Hindlimb muscle (tissue), 1 donor: Measurements from ENCODE around the gene YDJC. TPM values are rescaled to one million over a fixed set of nuclear protein-coding genes. Genes with fewer than 3 reads are reported as not detected.
"Not testable (repeated sequence)": the region's sequence is repeated elsewhere in the genome, so short reads cannot be mapped to it uniquely, and the experiment has no call there.

Source experiments
- DNase-seq: peaks from one replicate; pipeline ENCODE4 v3.0.0-alpha.2; 2013
- polyA plus RNA-seq: library from polyadenylated mRNA; unstranded; fragments of 120-200 nt; gene quantifications from one replicate; pipeline ENCODE4 v1.2.1, GENCODE V29; 2013; ENCODE audit not compliant: insufficient read length

The YDJC gene
- 4.1 TPM for polyA plus RNA-seq

- peak; percentile 91 for DNase-seq
These were observed at the start of gene YDJC for GRCh38 chr22:21629255-21630149. Gene YDJC (minus strand): TSS chr22:21630022. CDS start chr22:21630014, 8 bp downstream.

DNA sequence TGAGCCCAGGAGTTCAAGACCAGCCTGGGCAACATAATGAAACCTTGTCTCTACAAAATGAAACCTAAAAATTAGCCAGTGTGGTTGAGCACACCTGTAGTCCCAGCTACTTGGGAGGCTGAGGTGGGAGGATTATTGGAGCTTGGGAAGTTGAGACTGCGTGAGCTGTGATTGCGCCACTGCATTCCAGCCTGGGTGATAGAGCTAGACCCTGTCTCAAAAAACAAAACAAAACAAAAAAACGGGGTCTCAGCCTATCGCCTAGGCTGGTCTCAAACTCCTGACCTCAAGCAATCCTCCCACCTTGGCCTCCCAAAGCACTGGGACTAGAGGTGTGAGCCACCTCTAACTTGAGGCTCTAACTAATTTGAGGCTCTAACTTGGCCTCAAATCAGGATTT lies 49.6 kb upstream of the YDJC start:
- DNase-seq = no peak

- DNase-seq = not testable (repeated sequence)
These were observed 49.0 kb upstream of the YDJC start for GRCh38 chr22:21678842-21679241.

DNA sequence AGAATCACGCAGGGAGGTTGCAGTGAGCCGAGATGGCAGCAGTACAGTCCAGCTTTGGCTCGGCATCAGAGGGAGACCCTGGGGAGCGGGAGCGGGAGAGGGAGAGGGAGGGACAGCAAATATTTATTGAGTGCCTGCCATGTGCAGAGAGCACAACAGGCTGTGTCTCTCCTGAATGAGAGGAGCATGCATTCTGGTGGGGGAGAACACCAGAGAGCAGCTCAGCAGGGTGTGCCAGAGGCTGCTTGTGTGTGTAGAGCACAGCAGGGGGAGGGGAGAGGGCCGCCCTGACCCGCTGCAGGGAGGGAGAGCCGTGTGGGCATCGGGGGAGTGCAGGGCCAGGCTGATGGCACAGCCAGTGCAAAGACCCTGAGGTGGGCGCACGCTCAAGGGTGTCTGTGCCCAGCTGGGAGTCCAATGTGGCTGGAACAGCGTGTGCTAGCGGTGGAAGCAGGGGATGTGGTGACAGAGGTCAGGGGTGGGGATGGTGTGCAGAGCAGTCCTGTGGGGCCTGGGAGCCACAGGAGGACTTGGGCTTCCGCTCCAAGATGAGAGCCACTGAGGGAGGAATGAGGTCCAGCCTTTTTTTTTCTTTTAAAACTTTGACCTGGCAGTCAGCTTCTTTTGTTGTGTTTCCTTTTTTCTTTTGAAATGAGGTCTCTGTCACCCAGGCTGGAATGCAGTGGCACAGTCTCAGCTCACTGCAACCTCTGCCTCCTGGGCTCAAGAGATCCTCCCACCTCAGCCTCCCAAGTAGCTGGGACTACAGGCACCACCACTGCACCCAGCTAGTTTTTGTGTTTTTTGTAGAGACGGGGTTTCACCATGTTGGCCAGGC lies 48.0 kb upstream of the YDJC start:
- no peak for DNase-seq

GRCh38 chr22:21674638-21675245 lies 44.9 kb upstream of the YDJC start:
- no peak for DNase-seq

- no peak for DNase-seq
These were observed 43.9 kb upstream of the YDJC start for GRCh38 chr22:21673534-21674321.

DNA sequence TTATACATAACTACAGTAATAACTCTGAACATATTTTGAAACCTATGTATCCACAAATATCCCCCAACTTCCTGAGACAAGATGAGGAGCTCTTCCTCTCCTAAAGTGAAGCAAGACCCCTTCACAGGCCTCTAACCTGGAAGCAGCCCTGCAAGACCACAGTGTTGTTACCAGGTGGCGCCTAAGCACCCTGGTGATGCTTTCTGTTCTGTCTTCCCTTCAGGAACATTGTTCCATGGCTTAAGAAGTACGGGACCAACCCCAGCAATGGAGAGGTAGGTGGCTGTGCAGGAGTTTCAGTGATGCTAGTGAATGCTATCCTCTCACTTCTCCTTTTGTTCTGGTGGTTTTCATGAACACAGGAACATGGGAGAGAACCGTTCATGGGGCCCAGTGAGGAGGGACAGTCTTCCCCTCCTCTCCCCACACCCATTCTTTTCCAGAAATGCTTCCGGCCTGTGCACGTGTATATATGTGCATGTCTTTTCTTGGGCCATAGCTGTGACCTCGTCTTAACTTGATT lies 42.3 kb upstream of the YDJC start:
- no peak for DNase-seq

GRCh38 chr22:21669026-21669425 lies 39.2 kb upstream of the YDJC start:
- no peak for DNase-seq

DNA sequence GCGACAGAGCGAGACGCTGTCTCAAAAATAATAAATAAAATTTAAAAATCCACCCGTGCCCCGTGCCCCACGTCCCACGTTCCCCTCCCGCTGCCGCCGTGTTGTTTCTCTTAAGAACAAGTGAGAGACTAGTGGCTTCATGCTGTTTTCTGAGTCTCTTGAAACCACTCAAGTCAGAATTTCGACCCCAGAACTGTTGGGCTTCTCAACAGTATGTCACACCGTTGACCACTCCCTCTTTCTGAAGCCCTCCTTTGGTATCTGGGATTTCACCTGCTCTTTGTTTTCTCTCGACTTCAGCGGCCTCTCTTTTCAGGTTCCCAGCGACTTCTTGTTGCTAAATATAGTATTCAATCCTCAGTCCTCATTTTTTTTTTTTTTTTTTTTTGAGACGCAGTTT lies 37.0 kb upstream of the YDJC start:
- no peak for DNase-seq

- no peak for DNase-seq
These were observed 35.4 kb upstream of the YDJC start for GRCh38 chr22:21665047-21665851.

- DNase-seq = no peak
These were observed 33.9 kb upstream of the YDJC start for GRCh38 chr22:21663738-21664137.

DNA sequence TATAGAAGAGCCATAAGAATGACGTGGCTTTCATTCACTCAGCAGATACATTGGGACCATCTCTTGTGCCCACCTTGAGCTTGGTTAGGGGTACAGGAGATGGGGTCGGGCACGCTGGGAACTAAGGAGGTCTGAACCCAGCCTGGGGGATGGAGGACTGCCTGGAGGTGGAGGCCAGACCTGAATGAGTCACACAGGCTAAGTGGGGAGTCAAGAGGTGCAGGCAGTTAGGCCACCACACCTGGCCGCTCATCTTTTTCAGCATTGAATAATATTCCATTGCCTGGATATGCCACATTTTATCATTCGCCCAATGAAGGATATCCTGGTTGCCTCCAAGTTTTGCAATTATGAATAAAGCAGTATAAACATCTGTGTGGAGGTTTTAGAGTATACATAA lies 32.2 kb upstream of the YDJC start:
- DNase-seq = no peak

GRCh38 chr22:21660904-21661303 lies 31.1 kb upstream of the YDJC start:
- no peak for DNase-seq

DNA sequence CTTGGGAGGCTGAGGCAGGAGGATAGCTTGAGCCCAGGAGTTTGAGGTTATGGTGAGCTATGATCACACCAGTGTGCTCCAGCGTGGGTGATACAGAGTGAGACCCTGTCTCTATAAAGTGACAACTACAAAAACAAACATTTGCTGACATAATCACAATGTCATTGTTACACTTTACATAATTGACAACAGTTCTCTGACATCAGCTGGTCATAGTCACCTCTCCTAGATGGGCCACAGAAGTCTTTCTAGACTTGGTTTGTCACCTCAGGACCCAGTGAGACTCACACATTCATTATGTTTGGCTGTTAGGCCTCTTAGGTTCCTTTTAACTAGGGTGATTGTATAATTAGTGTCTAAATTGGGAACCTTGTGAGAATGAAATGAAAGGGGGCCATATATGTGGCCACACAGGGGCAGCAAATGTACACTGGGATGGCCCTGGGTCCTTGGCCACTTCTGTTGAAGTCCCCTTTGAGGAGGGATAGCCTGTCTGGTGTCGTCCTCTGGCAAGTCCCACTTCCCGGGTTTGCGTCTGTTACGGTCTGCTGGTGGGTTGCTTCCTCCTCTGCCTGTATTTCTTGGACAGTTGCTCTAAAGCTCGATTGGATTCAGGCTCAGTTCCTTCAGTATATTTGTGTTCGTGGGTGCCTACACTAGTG lies 30.2 kb upstream of the YDJC start:
- DNase-seq = no peak

GRCh38 chr22:21657360-21658032 lies 27.7 kb upstream of the YDJC start:
- peak; percentile 51 for DNase-seq

DNA sequence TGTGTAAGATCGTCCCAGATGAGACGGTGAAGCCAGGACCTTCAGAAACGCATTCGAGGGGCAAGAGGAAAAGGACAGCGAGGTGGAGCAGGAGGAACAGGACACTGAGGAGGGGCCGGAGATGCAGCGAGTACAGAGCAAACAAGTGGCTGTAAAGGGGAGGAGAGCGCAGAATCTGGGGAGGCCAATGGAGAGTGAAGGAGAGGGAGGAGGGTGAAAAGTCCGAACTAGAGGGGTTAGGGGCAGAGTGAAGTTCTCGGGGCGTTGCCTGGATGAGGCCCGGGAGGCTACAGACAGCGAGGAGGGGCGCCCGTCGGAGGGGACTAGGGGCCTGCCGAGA lies 27.2 kb upstream of the YDJC start:
- no peak for DNase-seq

GRCh38 chr22:21652547-21653545 lies 23.0 kb upstream of the YDJC start:
- no peak for DNase-seq

- peak; percentile 89 for DNase-seq
These were observed 22.3 kb upstream of the YDJC start for GRCh38 chr22:21652010-21652546.
